ENCODE measurements around the gene POLD2.

GRCh38 chr7:44155191-44156185 lies 32.1 kb upstream of the POLD2 start:
- TF ChIP-seq CTCF (IDR thresholded peaks at IDR 0.05) (no peak), POLR2A (IDR thresholded peaks at IDR 0.05) (no peak)
